ENCODE measurements around the gene CCT8L2.
"Not testable (repeated sequence)": the region's sequence is repeated elsewhere in the genome, so short reads cannot be mapped to it uniquely, and the experiment has no call there.

Gene CCT8L2, protein sequence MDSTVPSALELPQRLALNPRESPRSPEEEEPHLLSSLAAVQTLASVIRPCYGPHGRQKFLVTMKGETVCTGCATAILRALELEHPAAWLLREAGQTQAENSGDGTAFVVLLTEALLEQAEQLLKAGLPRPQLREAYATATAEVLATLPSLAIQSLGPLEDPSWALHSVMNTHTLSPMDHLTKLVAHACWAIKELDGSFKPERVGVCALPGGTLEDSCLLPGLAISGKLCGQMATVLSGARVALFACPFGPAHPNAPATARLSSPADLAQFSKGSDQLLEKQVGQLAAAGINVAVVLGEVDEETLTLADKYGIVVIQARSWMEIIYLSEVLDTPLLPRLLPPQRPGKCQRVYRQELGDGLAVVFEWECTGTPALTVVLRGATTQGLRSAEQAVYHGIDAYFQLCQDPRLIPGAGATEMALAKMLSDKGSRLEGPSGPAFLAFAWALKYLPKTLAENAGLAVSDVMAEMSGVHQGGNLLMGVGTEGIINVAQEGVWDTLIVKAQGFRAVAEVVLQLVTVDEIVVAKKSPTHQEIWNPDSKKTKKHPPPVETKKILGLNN

GRCh38 chr22:16592710-16593109 is at the start of gene CCT8L2:
Gene CCT8L2, minus strand, starts transcription at chr22:16592810. Its CDS starts 260 bp downstream, at chr22:16592550.
- not testable (repeated sequence) for DNase-seq

DNA sequence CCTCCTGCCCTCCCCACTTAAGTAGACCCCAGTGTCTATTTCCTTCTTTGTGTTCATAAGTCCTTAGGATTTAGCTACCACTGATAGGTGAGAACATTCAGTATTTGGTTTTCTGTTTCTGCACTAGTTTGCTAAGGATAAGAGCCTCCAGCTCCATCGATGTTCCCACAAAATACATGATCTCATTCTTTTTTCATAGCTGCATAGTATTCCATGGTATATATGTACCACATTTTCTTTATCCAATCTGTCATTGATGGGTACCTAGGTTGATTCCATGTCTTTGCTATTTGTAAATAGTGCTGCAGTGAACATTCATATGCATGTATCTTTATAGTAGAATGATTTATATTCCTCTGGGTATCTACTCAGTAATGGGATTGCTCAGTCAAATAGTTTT is 42.8 kb upstream of the CCT8L2 start:
- not testable (repeated sequence) for DNase-seq

DNA sequence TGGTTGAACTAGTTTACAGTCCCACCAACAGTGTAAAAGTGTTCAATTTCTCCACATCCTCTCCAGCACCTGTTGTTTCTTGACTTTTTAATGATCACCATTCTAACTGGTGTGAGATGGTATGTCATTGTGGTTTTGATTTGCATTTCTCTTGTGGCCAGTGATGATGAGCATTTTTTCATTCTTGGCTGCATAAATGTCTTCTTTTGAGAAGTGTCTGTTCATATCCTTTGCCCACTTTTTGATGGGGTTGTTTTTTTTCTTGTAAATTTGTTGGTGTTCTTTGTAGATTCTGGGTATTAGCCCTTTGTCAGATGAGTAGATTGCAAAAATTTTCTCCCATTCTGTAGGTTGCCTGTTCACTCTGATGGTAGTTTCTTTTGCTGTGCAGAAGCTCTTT is 41.5 kb upstream of the CCT8L2 start:
- not testable (repeated sequence) for DNase-seq

GRCh38 chr22:16628476-16628875 is 35.9 kb upstream of the CCT8L2 start:
- not testable (repeated sequence) for DNase-seq

DNA sequence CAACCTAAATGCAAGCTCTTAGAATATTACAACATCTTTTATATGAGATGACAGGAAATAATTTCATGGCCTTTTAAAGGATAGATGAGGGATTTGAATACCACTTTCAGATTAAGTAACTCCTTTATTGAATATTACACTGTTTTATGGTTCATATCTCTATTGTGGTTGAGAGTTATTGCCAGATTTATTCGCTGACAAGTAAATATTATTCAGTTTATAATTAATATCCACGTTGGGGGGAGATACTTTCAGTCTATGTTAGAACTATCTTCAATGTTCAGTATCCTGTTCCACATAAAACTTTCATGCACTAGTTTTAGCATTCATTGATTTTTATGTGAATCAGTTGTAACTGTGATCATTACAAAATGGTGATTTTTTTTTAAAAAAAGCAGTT is 32.4 kb upstream of the CCT8L2 start:
- DNase-seq: not testable (repeated sequence)

- not testable (repeated sequence) for DNase-seq
These were observed 31.0 kb upstream of the CCT8L2 start for GRCh38 chr22:16623595-16623994.

DNA sequence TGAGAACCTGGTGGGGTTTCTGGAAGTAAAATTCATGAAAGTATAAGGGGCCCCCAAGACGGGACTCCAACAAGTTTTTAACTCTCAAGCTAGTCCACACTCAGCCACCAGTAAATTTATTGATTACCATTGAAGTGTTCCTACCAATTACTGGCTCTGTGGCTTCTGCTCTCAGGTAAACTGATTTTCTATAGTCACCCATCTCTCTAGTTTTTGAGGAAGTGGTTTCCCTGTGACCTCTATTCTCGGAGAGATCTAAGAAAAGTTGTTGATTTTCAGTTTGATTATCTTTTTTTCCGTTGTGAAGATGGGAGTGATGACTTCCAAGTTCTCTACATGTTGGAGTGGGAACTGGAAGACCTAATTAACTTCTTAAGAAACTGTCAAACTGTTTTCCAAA is 24.9 kb upstream of the CCT8L2 start:
- DNase-seq: not testable (repeated sequence)

DNA sequence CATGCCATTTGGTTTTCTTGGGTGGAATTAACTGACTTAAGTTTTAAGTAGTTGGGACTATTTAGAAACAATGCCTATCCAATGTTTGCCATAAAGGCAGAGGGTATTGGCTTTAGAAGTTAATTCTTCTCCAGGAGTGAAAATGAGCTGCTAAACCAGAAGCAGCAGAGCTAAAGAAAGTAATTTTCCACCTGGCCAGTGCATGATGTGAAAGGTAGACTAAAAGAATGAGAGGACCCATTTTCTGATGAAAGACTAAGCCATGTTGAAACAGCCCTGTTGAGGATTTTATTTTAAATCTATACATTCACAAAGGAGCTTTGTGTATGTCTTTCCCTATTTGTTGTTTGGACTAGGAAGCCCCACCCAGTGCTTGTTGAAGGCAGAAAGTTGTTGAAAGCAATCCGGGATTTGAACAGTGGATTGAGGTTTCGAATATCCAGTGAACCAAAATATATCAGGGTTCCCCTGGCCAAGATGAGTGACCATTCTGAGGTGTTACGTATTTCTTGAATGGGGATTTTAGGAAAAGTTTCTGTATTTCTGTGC is 23.9 kb upstream of the CCT8L2 start:
- not testable (repeated sequence) for DNase-seq

GRCh38 chr22:16615606-16616245 is 23.1 kb upstream of the CCT8L2 start:
- not testable (repeated sequence) for DNase-seq

- no peak for DNase-seq
These were observed 17.1 kb upstream of the CCT8L2 start for GRCh38 chr22:16609548-16610261.

GRCh38 chr22:16608931-16609330 is 16.3 kb upstream of the CCT8L2 start:
- DNase-seq: no peak

DNA sequence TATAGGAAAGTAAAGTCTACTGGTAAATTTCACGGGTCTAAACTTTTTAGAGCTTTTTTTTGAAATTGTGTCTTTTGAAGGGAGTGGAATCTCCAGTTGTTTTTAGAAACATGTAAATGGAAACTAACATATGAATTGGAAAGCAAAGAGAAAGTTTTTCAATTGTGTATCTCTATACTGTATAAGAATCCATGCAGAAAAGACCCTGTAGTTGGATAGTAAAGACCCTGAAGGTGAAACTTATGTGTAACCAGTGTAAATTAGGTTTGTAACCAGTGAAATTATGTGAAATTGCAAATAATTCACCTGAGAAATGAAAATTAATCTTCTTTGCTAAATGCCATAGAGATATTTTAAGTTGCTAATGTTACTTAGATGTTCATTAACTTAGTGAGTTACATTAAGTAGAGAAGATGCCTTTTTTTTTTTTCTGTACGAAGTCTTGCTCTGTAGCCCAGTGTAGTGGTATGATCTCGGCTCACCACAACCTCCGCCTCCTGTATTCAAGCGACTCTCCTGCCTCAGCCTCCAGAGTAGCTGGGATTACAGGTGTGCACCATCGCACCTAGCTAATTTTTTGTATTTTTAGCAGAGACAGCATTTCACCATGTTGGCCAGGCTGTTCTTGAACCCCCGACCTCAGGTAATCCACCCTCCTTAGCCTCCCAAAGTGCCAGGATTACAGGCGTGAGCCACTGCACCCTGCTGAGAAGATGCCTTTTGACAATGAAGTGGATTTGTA is 11.8 kb upstream of the CCT8L2 start:
- not testable (repeated sequence) for DNase-seq

DNA sequence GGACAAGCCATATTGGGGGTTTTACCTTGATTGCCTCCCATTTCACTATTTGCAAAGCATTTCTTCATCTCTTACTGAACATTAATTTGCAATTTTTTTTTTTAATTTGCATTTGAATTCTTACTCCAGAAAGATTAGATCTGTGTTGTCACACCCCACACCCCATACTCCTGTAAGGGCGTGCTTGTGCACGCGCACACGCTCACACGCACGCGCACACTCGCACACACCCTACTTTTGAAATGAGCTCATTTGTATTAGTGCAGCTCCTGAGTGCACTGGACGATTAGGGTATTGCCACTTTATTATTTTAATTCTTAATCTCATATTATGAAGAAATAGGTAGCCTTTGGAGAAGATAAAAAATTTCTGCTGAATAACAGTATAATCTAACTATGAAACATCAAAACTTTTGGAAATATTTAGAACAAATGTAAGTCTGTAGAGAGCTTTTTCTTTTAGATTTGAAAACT is 11.2 kb upstream of the CCT8L2 start:
- not testable (repeated sequence) for DNase-seq

- no peak for DNase-seq
These were observed 10.8 kb upstream of the CCT8L2 start for GRCh38 chr22:16603448-16603768.

- DNase-seq: not testable (repeated sequence)
These were observed 10.3 kb upstream of the CCT8L2 start for GRCh38 chr22:16602728-16603447.

DNA sequence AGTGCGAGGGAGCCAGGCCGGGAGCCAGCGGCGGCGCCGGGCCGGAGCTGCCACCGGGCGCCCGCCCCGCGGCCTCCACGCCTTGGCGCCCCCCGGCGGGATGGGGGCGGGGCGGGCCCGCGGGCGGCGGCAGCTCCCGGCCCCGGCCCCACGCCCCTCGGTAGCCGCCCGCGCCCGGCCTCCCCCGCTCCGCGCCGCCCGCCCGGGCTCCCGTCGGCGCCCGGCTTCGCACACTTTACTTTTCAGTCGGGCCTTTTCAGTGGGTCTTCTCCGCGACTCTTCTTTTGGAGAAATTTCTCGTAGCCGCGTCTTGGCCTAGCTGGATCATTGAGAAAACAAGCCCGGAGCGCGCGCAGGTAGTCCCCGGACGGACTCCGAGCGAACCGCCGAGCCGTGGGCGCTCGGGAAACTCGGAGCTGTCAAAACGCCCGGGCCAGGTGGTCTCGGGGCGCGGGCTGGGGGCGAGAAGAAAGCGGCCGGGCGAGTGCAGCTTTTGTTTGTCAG is 9.7 kb upstream of the CCT8L2 start:
- not testable (repeated sequence) for DNase-seq

- DNase-seq: no peak
These were observed 9.0 kb upstream of the CCT8L2 start for GRCh38 chr22:16601437-16602223.

GRCh38 chr22:16600644-16601436 is 8.2 kb upstream of the CCT8L2 start:
- DNase-seq: not testable (repeated sequence)

- DNase-seq: not testable (repeated sequence)
These were observed 7.0 kb upstream of the CCT8L2 start for GRCh38 chr22:16599648-16600047.

Data from NCI-H1092 (cell line).